ENCODE measurements around the gene KLHL22.
"Not testable (repeated sequence)": the region's sequence is repeated elsewhere in the genome, so short reads cannot be mapped to it uniquely, and the experiment has no call there.

Gene KLHL22

DNA sequence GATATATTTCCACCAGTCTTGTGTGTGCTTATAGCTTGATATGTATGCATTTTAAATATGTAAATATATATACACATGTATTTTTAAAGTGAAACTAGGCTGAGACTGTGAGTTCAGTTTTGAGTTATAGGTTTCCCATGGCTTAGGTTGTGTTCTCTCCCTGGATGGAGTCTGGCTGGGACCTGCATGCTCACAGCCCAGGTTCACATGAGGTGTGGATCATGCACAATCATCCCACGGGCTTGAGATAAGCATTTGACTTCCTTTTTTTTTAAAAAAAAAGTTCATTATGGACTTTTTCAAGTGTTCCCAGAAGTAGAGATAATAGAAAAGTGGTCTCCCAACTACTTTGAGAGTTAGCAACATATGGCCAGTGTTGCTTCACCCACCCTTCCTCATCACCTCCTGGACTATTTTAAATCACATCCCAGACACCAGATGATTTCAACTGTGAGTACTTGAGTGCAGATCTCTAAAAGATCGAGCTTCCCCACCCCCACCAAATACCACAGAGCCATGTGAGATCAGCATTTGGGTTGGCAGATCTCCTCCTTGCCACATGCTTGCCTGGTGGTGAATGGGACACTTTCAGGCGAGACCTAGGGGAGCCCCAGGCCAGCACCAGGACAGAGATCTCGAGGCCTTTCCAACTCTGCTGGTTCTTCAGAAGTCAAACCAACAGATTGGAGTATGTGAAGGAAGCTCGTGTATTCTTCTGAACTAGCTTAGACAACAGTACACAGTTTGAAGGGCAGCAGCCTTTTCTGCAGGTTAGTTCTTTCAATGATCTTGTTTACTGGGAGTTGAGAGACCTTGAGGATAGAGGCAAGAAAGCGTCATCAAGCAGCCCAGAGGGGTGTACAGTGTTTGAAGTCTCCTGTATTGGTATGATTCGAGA lies 27.7 kb upstream of the KLHL22 start:
- DNase-seq: peak; percentile 31

DNA sequence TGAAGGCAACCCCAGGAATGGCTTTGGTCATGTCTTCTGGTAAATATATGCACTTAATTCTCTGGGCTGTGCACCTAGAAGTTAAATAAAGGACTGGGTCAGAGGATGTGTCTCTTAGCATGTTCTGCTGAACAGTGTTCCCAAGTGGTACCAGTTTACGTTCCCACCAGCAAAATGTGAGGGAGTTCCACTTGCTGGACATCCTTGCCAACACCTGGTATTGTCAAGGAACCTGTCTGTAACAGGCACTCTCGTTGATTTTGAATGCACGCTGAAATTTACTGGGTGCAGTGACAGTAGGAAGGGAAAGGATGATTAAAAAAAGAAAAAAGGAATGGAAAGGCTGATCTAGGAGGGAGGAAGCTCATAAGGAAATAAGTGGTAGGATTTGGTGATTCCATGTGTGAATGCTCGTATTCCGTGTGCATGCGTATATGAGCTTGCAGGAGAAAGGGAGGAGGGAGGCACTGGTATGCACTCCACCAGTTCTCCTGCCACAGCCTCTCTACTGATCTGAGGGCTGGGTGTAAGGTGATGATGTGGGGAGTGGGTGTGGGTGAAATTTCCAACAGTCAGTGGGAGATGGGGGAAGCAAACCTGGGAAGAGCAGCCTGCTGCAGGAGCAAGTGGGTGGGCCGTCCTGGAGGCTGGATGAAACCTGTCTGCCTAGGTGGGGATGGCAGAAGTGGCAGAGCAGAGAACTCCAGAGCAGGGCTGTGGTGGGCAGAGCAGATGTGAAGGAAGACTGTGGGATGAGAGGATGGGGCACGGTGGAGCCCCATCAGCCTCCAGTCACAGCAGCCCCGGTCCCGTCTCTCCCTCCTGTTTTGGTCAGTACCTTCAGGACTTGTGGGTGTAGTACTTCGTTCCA lies 26.8 kb upstream of the KLHL22 start:
- DNase-seq: no peak

GRCh38 chr22:20520093-20520511 lies 24.5 kb upstream of the KLHL22 start:
- DNase-seq: peak; percentile 69

GRCh38 chr22:20519558-20519957 lies 24.0 kb upstream of the KLHL22 start:
- DNase-seq: no peak

- no peak for DNase-seq
Measured at GRCh38 chr22:20517841-20518592, 22.4 kb upstream of the KLHL22 start.

GRCh38 chr22:20517422-20517821 lies 21.8 kb upstream of the KLHL22 start:
- DNase-seq: no peak

DNA sequence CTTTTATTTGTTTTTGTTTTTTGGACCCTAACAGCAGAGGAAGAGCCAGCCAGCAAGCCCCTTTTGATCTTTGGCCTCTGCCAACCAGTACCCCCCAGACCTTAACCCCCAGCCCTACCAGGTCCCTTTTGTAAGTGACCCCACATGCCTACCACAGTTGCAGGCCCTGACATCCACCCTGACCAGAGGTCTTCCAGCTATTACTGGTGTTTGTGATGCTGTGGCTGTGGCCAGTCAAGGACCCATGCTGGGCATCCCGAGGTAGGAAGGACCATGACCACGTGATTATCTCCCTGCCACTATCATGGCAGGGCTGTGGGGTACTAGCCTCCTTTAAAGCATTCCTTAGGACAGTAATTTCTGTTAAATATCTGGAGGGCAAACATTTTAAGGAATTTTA lies 20.8 kb upstream of the KLHL22 start:
- DNase-seq: no peak

DNA sequence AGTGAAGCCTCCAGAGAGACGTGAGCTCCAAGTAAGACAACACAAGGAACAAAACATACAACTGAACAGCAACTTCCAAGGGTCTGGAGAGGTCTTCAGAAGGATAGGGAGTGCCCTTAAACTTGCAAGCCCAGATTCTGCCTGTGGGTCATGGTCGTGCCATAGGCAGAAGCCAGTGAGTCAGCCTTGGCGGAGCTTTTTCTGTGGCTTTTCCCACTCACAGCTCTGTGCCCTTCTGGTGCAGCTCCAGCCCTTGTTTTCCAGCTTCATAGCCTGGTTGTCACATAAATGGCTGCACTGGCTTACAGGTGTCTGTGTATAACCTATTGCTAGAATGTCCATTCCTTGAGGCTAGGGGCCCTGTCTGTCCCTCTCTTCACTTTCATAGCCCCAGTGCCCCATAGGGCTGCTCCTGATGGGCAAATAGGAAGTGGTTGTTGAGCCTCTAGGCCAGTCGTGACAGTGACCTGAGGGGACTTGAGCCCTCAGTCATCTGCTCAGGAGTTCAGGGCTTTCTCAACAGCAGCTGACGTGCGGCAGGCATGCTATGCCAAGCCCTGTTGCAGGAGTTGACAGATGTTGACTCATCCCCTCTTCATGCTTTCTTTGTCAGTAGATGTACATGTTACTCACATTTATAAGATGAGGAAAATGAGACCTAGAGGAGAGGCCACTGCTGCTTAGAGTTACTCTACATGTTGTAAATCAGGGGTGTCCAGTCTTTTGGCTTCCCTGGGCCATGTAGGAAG lies 19.2 kb upstream of the KLHL22 start:
- DNase-seq: no peak

GRCh38 chr22:20511578-20512229 lies 16.1 kb upstream of the KLHL22 start:
- no peak for DNase-seq

GRCh38 chr22:20510811-20511577 lies 15.4 kb upstream of the KLHL22 start:
- no peak for DNase-seq

- DNase-seq: peak; percentile 56
Measured at GRCh38 chr22:20509344-20510047, 13.9 kb upstream of the KLHL22 start.

DNA sequence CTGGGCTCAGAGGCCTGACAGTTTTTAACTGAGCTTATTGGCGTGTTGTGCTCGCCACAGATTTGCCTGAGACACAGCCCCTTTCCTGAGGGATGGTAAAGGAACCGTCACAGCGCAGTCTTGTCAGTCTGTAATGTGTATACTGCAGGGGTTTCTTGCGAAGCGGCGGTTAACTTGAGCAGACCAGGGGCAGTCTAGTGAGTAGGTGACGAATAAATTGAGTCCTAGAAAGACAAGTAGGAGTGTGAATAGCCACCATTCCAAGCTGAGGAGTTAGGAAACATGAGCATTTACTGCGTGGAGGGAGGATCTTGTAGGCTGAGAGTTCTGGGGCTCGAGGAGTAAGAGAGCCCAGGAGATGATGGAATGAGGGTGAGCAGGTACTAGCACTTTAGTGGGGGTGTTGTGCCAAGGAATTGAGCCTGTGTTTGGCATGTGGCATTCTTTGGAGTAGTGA lies 13.2 kb upstream of the KLHL22 start:
- DNase-seq: no peak

GRCh38 chr22:20508067-20508755 lies 12.6 kb upstream of the KLHL22 start:
- DNase-seq: not testable (repeated sequence)

- DNase-seq: peak; percentile 87
Measured at GRCh38 chr22:20507253-20508066, 11.9 kb upstream of the KLHL22 start, which contains the start of gene MED15. TSS of gene MED15 (plus strand) at chr22:20507610. CDS start at chr22:20507679, 69 bp downstream.

GRCh38 chr22:20506543-20507252 lies 11.1 kb upstream of the KLHL22 start:
- DNase-seq: no peak

DNA sequence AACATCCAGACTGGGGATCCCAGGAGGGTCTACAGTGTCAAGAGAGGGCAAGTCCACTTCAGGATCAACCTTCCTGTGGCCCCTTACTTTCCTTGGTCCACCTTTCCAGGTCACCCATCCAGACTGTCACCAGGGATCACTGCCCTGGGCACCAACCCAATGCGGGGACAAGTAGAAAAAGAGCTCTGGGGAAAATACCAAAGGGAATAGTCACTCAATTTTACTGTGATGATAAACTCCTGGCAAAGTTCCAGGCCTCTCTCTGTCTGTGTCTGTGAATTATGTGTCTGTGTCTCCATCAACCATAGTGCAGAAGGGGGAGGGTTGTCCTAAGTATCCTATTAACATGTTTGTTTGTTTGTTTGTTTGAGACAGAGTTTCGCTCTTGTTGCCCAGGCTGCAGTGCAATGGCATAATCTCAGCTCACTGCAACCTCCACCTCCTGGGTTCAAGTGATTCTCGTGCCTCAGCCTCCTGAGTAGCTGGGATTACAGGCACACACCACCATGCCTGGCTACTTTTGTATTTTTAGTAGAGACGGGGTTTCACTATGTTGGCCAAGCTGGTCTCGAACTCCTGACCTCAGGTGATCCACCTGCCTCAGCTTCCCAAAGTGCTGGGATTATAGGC lies 8.8 kb upstream of the KLHL22 start:
- DNase-seq: not testable (repeated sequence)

GRCh38 chr22:20503816-20504215 lies 8.2 kb upstream of the KLHL22 start:
- DNase-seq: no peak
